IPS-18a (cell line): ENCODE results near the gene AUTS2.

ENCODE experiments used
- H3K27ac ChIP-seq: one replicate; pipeline ENCODE4 v1.5.1; 2013; ENCODE audit warnings: low read length
- H3K27me3 ChIP-seq: one replicate; pipeline ENCODE4 v1.6.1; 2013; ENCODE audit warnings: mild to moderate bottlenecking, low read length; ENCODE audit not compliant: control insufficient read depth, insufficient read depth
- H3K36me3 ChIP-seq: one replicate; pipeline ENCODE4 v1.6.1; 2013; ENCODE audit warnings: low read depth, low read length; ENCODE audit not compliant: control insufficient read depth
- H3K4me1 ChIP-seq: one replicate; pipeline ENCODE4 v1.6.1; 2013; ENCODE audit warnings: low read depth, low read length; ENCODE audit not compliant: control insufficient read depth
- H3K4me3 ChIP-seq: one replicate; pipeline ENCODE4 v1.5.1; 2013; ENCODE audit warnings: low read length
- H3K9ac ChIP-seq: one replicate; pipeline ENCODE4 v1.6.1; 2013; ENCODE audit warnings: mild to moderate bottlenecking, low read length, moderate library complexity
- H3K9me3 ChIP-seq: one replicate; pipeline ENCODE4 v1.6.1; 2013; ENCODE audit warnings: low read depth, low read length; ENCODE audit not compliant: control insufficient read depth

The AUTS2 gene

GRCh38 chr7:69859342-69859741 is 261.1 kb downstream of the AUTS2 start:
- Histone ChIP-seq H3K36me3 (no peaks in the 10 kb centered on the region), H3K9ac (no peak overlapping the region), H3K4me3 (no peak overlapping the region), H3K27me3 (no peaks in the 10 kb centered on the region), H3K27ac (no peak overlapping the region), H3K4me1 (peaks cover 32% of the 10 kb centered on the region), H3K9me3 (no peaks in the 10 kb centered on the region)

- Histone ChIP-seq H3K27ac (no peak overlapping the region), H3K4me3 (no peak overlapping the region), H3K4me1 (peaks cover 32% of the 10 kb centered on the region), H3K9me3 (no peaks in the 10 kb centered on the region), H3K36me3 (no peaks in the 10 kb centered on the region), H3K27me3 (no peaks in the 10 kb centered on the region), H3K9ac (no peak overlapping the region)
These were observed 262.2 kb downstream of the AUTS2 start for GRCh38 chr7:69860486-69860885.

GRCh38 chr7:69860941-69861622 is 262.8 kb downstream of the AUTS2 start:
- no peak overlapping the region for H3K9ac ChIP-seq
- no peak overlapping the region for H3K4me3 ChIP-seq
- H3K36me3 ChIP-seq, result no peaks in the 10 kb centered on the region
- H3K27me3 ChIP-seq, result no peaks in the 10 kb centered on the region
- H3K4me1 ChIP-seq, result peaks cover 32% of the 10 kb centered on the region
- H3K9me3 ChIP-seq, result no peaks in the 10 kb centered on the region
- H3K27ac ChIP-seq, result no peak overlapping the region

GRCh38 chr7:69862413-69863064 is 264.3 kb downstream of the AUTS2 start:
- no peaks in the 10 kb centered on the region for H3K9me3 ChIP-seq
- no peaks in the 10 kb centered on the region for H3K27me3 ChIP-seq
- H3K4me3 ChIP-seq, result no peak overlapping the region
- no peaks in the 10 kb centered on the region for H3K36me3 ChIP-seq
- H3K27ac ChIP-seq, result no peak overlapping the region
- peaks cover 32% of the 10 kb centered on the region for H3K4me1 ChIP-seq
- H3K9ac ChIP-seq, result no peak overlapping the region

GRCh38 chr7:69864274-69864673 is 266.0 kb downstream of the AUTS2 start:
- Histone ChIP-seq H3K4me1 (peaks cover 18% of the 10 kb centered on the region), H3K27me3 (no peaks in the 10 kb centered on the region), H3K9me3 (no peaks in the 10 kb centered on the region), H3K9ac (no peak overlapping the region), H3K4me3 (no peak overlapping the region), H3K27ac (no peak overlapping the region), H3K36me3 (no peaks in the 10 kb centered on the region)

- Histone ChIP-seq H3K27ac (no peak overlapping the region), H3K36me3 (no peaks in the 10 kb centered on the region), H3K4me3 (no peak overlapping the region), H3K9me3 (no peaks in the 10 kb centered on the region), H3K4me1 (peaks cover 18% of the 10 kb centered on the region), H3K9ac (no peak overlapping the region), H3K27me3 (no peaks in the 10 kb centered on the region)
These were observed 266.5 kb downstream of the AUTS2 start for GRCh38 chr7:69864822-69865221.

GRCh38 chr7:69868921-69869320 is 270.6 kb downstream of the AUTS2 start:
- Histone ChIP-seq H3K9me3 (no peaks in the 10 kb centered on the region), H3K27ac (no peak overlapping the region), H3K4me1 (no peaks in the 10 kb centered on the region), H3K4me3 (no peak overlapping the region), H3K36me3 (no peaks in the 10 kb centered on the region), H3K9ac (no peak overlapping the region), H3K27me3 (no peaks in the 10 kb centered on the region)

GRCh38 chr7:69871213-69871885 is 273.1 kb downstream of the AUTS2 start:
- Histone ChIP-seq H3K9ac (no peak overlapping the region), H3K27me3 (no peaks in the 10 kb centered on the region), H3K9me3 (no peaks in the 10 kb centered on the region), H3K27ac (no peak overlapping the region), H3K36me3 (no peaks in the 10 kb centered on the region), H3K4me1 (no peaks in the 10 kb centered on the region), H3K4me3 (no peak overlapping the region)

GRCh38 chr7:69871886-69872569 is 273.8 kb downstream of the AUTS2 start:
- Histone ChIP-seq H3K27me3 (no peaks in the 10 kb centered on the region), H3K9me3 (no peaks in the 10 kb centered on the region), H3K27ac (no peak overlapping the region), H3K36me3 (no peaks in the 10 kb centered on the region), H3K4me3 (no peak overlapping the region), H3K9ac (no peak overlapping the region), H3K4me1 (no peaks in the 10 kb centered on the region)

GRCh38 chr7:69873512-69873911 is 275.2 kb downstream of the AUTS2 start:
- H3K9me3 ChIP-seq, result no peaks in the 10 kb centered on the region
- no peaks in the 10 kb centered on the region for H3K4me1 ChIP-seq
- H3K36me3 ChIP-seq, result no peaks in the 10 kb centered on the region
- H3K4me3 ChIP-seq, result no peak overlapping the region
- no peaks in the 10 kb centered on the region for H3K27me3 ChIP-seq
- no peak overlapping the region for H3K27ac ChIP-seq
- H3K9ac ChIP-seq, result no peak overlapping the region

- H3K4me3 ChIP-seq, result no peak overlapping the region
- H3K4me1 ChIP-seq, result no peaks in the 10 kb centered on the region
- no peaks in the 10 kb centered on the region for H3K36me3 ChIP-seq
- H3K27ac ChIP-seq, result no peak overlapping the region
- no peak overlapping the region for H3K9ac ChIP-seq
- H3K9me3 ChIP-seq, result no peaks in the 10 kb centered on the region
- no peaks in the 10 kb centered on the region for H3K27me3 ChIP-seq
These were observed 279.7 kb downstream of the AUTS2 start for GRCh38 chr7:69878015-69878414.
